Glutamatergic neuron (in vitro differentiated cells): ENCODE data around the gene YY1AP1. TPM values are rescaled to one million over a fixed set of nuclear protein-coding genes. Genes with fewer than 3 reads are reported as not detected.
A peak's percentile ranks its signal among the peaks of the same experiment; 100 is the strongest.
"Not testable (repeated sequence)": the region's sequence is repeated elsewhere in the genome, so short reads cannot be mapped to it uniquely, and the experiment has no call there.

Experiments used
- DNase-seq: peaks from one replicate; pipeline ENCODE4 v3.0.0; 2022
- H3K27ac Mint-ChIP-seq: one replicate; pipeline ENCODE4 v1.8.0; 2020; ENCODE audit warnings: mild to moderate bottlenecking, mixed read lengths, inconsistent platforms; ENCODE audit not compliant: unreplicated experiment
- H3K27me3 Mint-ChIP-seq: one replicate; pipeline ENCODE4 v1.8.0; 2020; ENCODE audit warnings: mild to moderate bottlenecking, moderate library complexity, mixed read lengths, inconsistent platforms; ENCODE audit not compliant: unreplicated experiment
- H3K36me3 Mint-ChIP-seq: one replicate; pipeline ENCODE4 v1.8.0; 2020; ENCODE audit warnings: mild to moderate bottlenecking, mixed read lengths, inconsistent platforms; ENCODE audit not compliant: unreplicated experiment
- H3K4me1 Mint-ChIP-seq: one replicate; pipeline ENCODE4 v1.8.0; 2020; ENCODE audit warnings: mild to moderate bottlenecking, low read depth, mixed read lengths, inconsistent platforms; ENCODE audit not compliant: unreplicated experiment
- H3K4me3 Mint-ChIP-seq: one replicate; pipeline ENCODE4 v1.8.0; 2020; ENCODE audit warnings: mild to moderate bottlenecking, mixed read lengths, inconsistent platforms; ENCODE audit not compliant: unreplicated experiment
- H3K9me3 Mint-ChIP-seq: one replicate; pipeline ENCODE4 v1.8.0; 2020; ENCODE audit warnings: mild to moderate bottlenecking, moderate library complexity, mixed read lengths, inconsistent platforms; ENCODE audit not compliant: unreplicated experiment
- CTCF ChIP-seq: fragments of 200-600 bp; sonication (generic); IDR thresholded peaks from one replicate; pipeline ENCODE4 v1.5.0; 2021; ENCODE audit not compliant: partially characterized antibody, unreplicated experiment
- total RNA-seq: library from RNA; stranded (reverse); fragmentation: NEBNext Ultra II Directional; extraction: Animal tissue kit (Norgen Biotek cat#: 25700); gene quantifications from one replicate; pipeline ENCODE4 v1.2.1, GENCODE V29; 2021; ENCODE audit not compliant: unreplicated experiment

Gene YY1AP1
- total RNA-seq, 1 donor from 2014 or later, result 61.1 TPM

- TF ChIP-seq CTCF, result no peak
- peaks cover 4% of the 10 kb centered on the region for H3K36me3 Mint-ChIP-seq
- DNase-seq, result no peak
- H3K27me3 Mint-ChIP-seq, result peaks cover 2% of the 10 kb centered on the region
- H3K4me1 Mint-ChIP-seq, result no peaks in the 10 kb centered on the region
- no peak overlapping the region for H3K27ac Mint-ChIP-seq
- no peaks in the 10 kb centered on the region for H3K9me3 Mint-ChIP-seq
- H3K4me3 Mint-ChIP-seq, result no peak overlapping the region
Observed at GRCh38 chr1:155706139-155706538, 17.6 kb upstream of the YY1AP1 start.

- not testable (repeated sequence) for DNase-seq, H3K9me3 Mint-ChIP-seq, H3K27me3 Mint-ChIP-seq, H3K4me1 Mint-ChIP-seq, H3K4me3 Mint-ChIP-seq, H3K27ac Mint-ChIP-seq, H3K36me3 Mint-ChIP-seq
Observed at GRCh38 chr1:155704414-155704813, 15.8 kb upstream of the YY1AP1 start.

GRCh38 chr1:155703216-155703615, 14.6 kb upstream of the YY1AP1 start:
- Mint-ChIP-seq H3K27ac (no peak overlapping the region), H3K4me3 (no peak overlapping the region), H3K9me3 (peaks cover 2% of the 10 kb centered on the region), H3K4me1 (peaks cover 2% of the 10 kb centered on the region), H3K36me3 (peaks cover 8% of the 10 kb centered on the region), H3K27me3 (peaks cover 5% of the 10 kb centered on the region)
- DNase-seq, result no peak
- no peak for TF ChIP-seq CTCF

- DNase-seq, H3K4me3 Mint-ChIP-seq, H3K4me1 Mint-ChIP-seq, H3K27ac Mint-ChIP-seq, H3K27me3 Mint-ChIP-seq, H3K9me3 Mint-ChIP-seq: not testable (repeated sequence)
- H3K36me3 Mint-ChIP-seq, result peaks cover 18% of the 10 kb centered on the region
Observed at GRCh38 chr1:155701675-155702074, 13.1 kb upstream of the YY1AP1 start.

GRCh38 chr1:155699062-155699461, 10.5 kb upstream of the YY1AP1 start:
- not testable (repeated sequence) for H3K4me1 Mint-ChIP-seq, H3K27me3 Mint-ChIP-seq, H3K4me3 Mint-ChIP-seq, H3K9me3 Mint-ChIP-seq, DNase-seq
- peak overlapping the region; percentile 48 for H3K27ac Mint-ChIP-seq
- H3K36me3 Mint-ChIP-seq, result peaks cover 23% of the 10 kb centered on the region

- Mint-ChIP-seq H3K4me3 (no peak overlapping the region), H3K27ac (peak overlapping the region; percentile 48), H3K36me3 (peaks cover 23% of the 10 kb centered on the region), H3K4me1 (peaks cover 2% of the 10 kb centered on the region), H3K27me3 (peaks cover 5% of the 10 kb centered on the region), H3K9me3 (peaks cover 4% of the 10 kb centered on the region)
- no peak for DNase-seq
- no peak for TF ChIP-seq CTCF
Observed at GRCh38 chr1:155698382-155699038, 9.9 kb upstream of the YY1AP1 start.

GRCh38 chr1:155697616-155698015, 9.0 kb upstream of the YY1AP1 start:
- H3K9me3 Mint-ChIP-seq, DNase-seq, H3K27ac Mint-ChIP-seq, H3K4me1 Mint-ChIP-seq, H3K4me3 Mint-ChIP-seq, H3K27me3 Mint-ChIP-seq: not testable (repeated sequence)
- peaks cover 25% of the 10 kb centered on the region for H3K36me3 Mint-ChIP-seq
